GM12878 (cell line): ENCODE measurements around the gene DNAJC7. TPM values are rescaled to one million over a fixed set of nuclear protein-coding genes. Genes with fewer than 3 reads are reported as not detected.

ENCODE experiments used
- ATAC-seq: fragments of 200-7000 bp; cut with Tn5 transposase; 3 replicates; pipeline ENCODE4 v1.9.1; 2020; ENCODE audit warnings: mild to moderate bottlenecking, moderate library complexity
- BruUV-seq: library from RNA; stranded (reverse); fragments of 400-500 nt; replicated peaks from 2 replicates; lab custom pipeline; 2021; lab: Mats Ljungman, UMichigan
- CTCF ChIA-PET: fragments of 300-600 bp; sonication (Branson Sonifier 250); formaldehyde crosslinking; extraction: SDS; loops from one replicate; lab custom pipeline; 2021; ENCODE audit warnings: inconsistent platforms; lab: Yijun Ruan, JAX
- POLR2A ChIA-PET: fragments of 350-600 bp; formaldehyde crosslinking; extraction: SDS; loops from one replicate; lab custom pipeline; 2021; ENCODE audit warnings: inconsistent platforms; lab: Charles Lee
- RAD21 ChIA-PET: fragments of 300-600 bp; sonication (Branson Sonifier 250); formaldehyde crosslinking; loops from one replicate; lab custom pipeline; 2023; ENCODE audit warnings: antibody characterized with exemption; ENCODE audit not compliant: unreplicated experiment; lab: Charles Lee
- SMC1A ChIA-PET: fragments of 300-600 bp; sonication (Branson Sonifier 250); formaldehyde crosslinking; loops from one replicate; lab custom pipeline; 2023; ENCODE audit not compliant: unreplicated experiment, uncharacterized antibody; lab: Charles Lee
- DNase-seq: peaks from one replicate; pipeline ENCODE4 v3.0.0-alpha.2; 2011; ENCODE audit warnings: low read depth, low spot score
- FAIRE-seq: peaks from 3 replicates; lab custom pipeline; 2011; peaks lifted over from hg19 to GRCh38; lab: Jason Lieb, UNC
- H2AFZ ChIP-seq: 2 replicates; pipeline ENCODE4 v1.6.0; 2011; ENCODE audit warnings: low read depth, low read length, control low read depth; ENCODE audit not compliant: control insufficient read depth
- H3K27ac ChIP-seq: 2 replicates; pipeline ENCODE4 v1.5.1; 2011; ENCODE audit warnings: control low read depth; ENCODE audit not compliant: control insufficient read depth, insufficient read depth
- H3K27me3 ChIP-seq, 2 experiments: replicated peaks in 1 of 2; 2 replicates each; pipeline versions ENCODE4 v1.6.0 to v1.6.1; 2011; ENCODE audit warnings: low read length in 1 of 2; ENCODE audit not compliant: control insufficient read depth in 2 of 2, insufficient read depth in 2 of 2
- H3K36me3 ChIP-seq, 2 experiments: 2 replicates each; pipeline ENCODE4 v1.5.1; 2011; ENCODE audit warnings: low read length in 1 of 2; ENCODE audit not compliant: control insufficient read depth in 2 of 2, insufficient read depth in 2 of 2
- H3K4me1 ChIP-seq: 2 replicates; pipeline ENCODE4 v1.6.1; 2011; ENCODE audit warnings: mild to moderate bottlenecking, low read length, moderate library complexity, mixed read lengths; ENCODE audit not compliant: control insufficient read depth, insufficient read depth
- H3K4me2 ChIP-seq: 2 replicates; pipeline ENCODE4 v1.6.0; 2011; ENCODE audit warnings: control low read depth; ENCODE audit not compliant: control insufficient read depth, insufficient read depth
- H3K4me3 ChIP-seq: fragments of 200-600 bp; sonication (generic); 2 replicates; pipeline ENCODE4 v1.5.1; 2016
- H3K79me2 ChIP-seq: 2 replicates; pipeline ENCODE4 v1.6.0; 2011; ENCODE audit warnings: low read length; ENCODE audit not compliant: control insufficient read depth, insufficient read depth
- H3K9ac ChIP-seq: 2 replicates; pipeline ENCODE4 v1.8.0; 2011; ENCODE audit warnings: low read length, control low read depth, mixed read lengths; ENCODE audit not compliant: control insufficient read depth, insufficient read depth
- H3K9me3 ChIP-seq: replicated peaks from 3 replicates; pipeline ENCODE4 v1.5.1; 2011; ENCODE audit warnings: mild to moderate bottlenecking, low read length; ENCODE audit not compliant: control insufficient read depth, insufficient read depth
- H4K20me1 ChIP-seq: 2 replicates; pipeline ENCODE4 v1.6.0; 2011; ENCODE audit not compliant: control insufficient read depth, insufficient read depth
- BRCA1 ChIP-seq: IDR thresholded peaks from 2 replicates; pipeline ENCODE4 v1.6.1; 2011; ENCODE audit warnings: low read depth, low read length, improper control_type of control experiment
- CEBPB ChIP-seq, 2 experiments: fragments of 150-350 bp in 1 of 2; IDR thresholded peaks; 2 replicates each; pipeline ENCODE4 v1.6.1; 2012 to 2014; ENCODE audit warnings: low read depth in 2 of 2, low read length in 2 of 2, borderline replicate concordance in 1 of 2, inconsistent platforms in 1 of 2
- HCFC1 ChIP-seq: fragments of 150-350 bp; IDR thresholded peaks from 2 replicates; pipeline ENCODE4 v1.6.1; 2014; ENCODE audit warnings: low read length
- ZNF592 ChIP-seq: fragments of 450-650 bp; IDR thresholded peaks from 2 replicates; pipeline ENCODE4 v1.6.1; 2017; ENCODE audit warnings: mild to moderate bottlenecking, moderate library complexity
- ZNF687 ChIP-seq: fragments of 450-650 bp; IDR thresholded peaks from 2 replicates; pipeline ENCODE4 v1.6.1; 2017; ENCODE audit warnings: mild to moderate bottlenecking, moderate library complexity
- WGBS: methylation state at CpG from one replicate; pipeline ENCODE4 v1.1.6; 2016; ENCODE audit warnings: low lambda C conversion rate; ENCODE audit not compliant: insufficient replicate concordance, insufficient coverage; ENCODE audit errors: missing lambda C conversion rate; 5-methylcytosine and 5-hydroxymethylcytosine counted together
- in situ Hi-C: fragments of 300-500 bp; cut with MboI; formaldehyde crosslinking; loops from 9 replicates; pipeline ENCODE4 v1.14.3; 2018; ENCODE audit warnings: mixed read lengths
- intact Hi-C: fragments of 100-400 bp; cut with micrococcal nuclease; formaldehyde crosslinking; loops from one replicate; pipeline ENCODE4 v1.14.2; 2022; ENCODE audit not compliant: unreplicated experiment
- polyA plus RNA-seq, 11 experiments: library from polyadenylated mRNA; depleted of rRNA in 4 of 11; unstranded in 6 of 11; stranded (reverse) in 5 of 11; fragments of >200 nt; fragmentation: Nextera tagmentation in 4 of 11; fragmentation: Illumina TruSeq in 1 of 11; extraction: Ambion mirVana in 4 of 11; extraction: Trizol in 1 of 11; gene quantifications; 1 replicate in 1 of 11; 2 replicates in 10 of 11; pipeline versions ENCODE4 v1.2.1 to v1.2.3, GENCODE V29; 2011 to 2016; ENCODE audit warnings: inconsistent platforms in 2 of 11, missing spikeins in 2 of 11, low read depth in 1 of 11
- total RNA-seq, 4 experiments: library from RNA; depleted of rRNA in 3 of 4; stranded (reverse); fragments of >200 nt in 3 of 4; fragmentation: Illumina TruSeq in 1 of 4; extraction: Trizol in 1 of 4; gene quantifications; 2 replicates each; pipeline versions ENCODE4 v1.2.1 to v1.2.3, GENCODE V29; 2013 to 2021

Gene DNAJC7
- total and polyA plus RNA-seq, 10 of the 15 experiments (the other 5 are each of a cell fraction or from before 2014, with no cell fraction given): 60.1 to 173 (median 94.9) TPM

- Histone ChIP-seq H3K9ac (no peak overlapping the region), H2AFZ (no peak overlapping the region), H3K4me1 (no peaks in the 10 kb centered on the region), H3K4me2 (no peak overlapping the region), H3K36me3 (peaks cover 18 to 22% of the 10 kb centered on the region in 2 experiments), H3K4me3 (no peak overlapping the region), H3K27ac (no peak overlapping the region), H3K79me2 (no peaks in the 10 kb centered on the region), H3K27me3 (no peaks in the 10 kb centered on the region), H4K20me1 (no peaks in the 10 kb centered on the region), H3K9me3 (no peaks in the 10 kb centered on the region)
- CTCF ChIA-PET: no interaction called here
- SMC1A ChIA-PET: no interaction called here
- 97% methylated on average over 14 of the region's 14 CpGs for WGBS
- intact Hi-C loops (no loop called here), in situ Hi-C loops (no loop called here)
- RAD21 ChIA-PET: no interaction called here
- BruUV-seq: no TSS peak
- no peak for DNase-seq
- TF ChIP-seq BRCA1 (no peak), HCFC1 (no peak), CEBPB (IDR thresholded peaks at IDR 0.05; ENCODE audit: borderline replicate concordance in 1 of 2, low read depth in 2 of 2, low read length in 2 of 2) (no peak), ZNF592 (no peak), ZNF687 (no peak)
- ATAC-seq: no peak
- POLR2A ChIA-PET: no interaction called here
- no peak for FAIRE-seq
Observed at GRCh38 chr17:41982026-41982760, 35.0 kb downstream of the DNAJC7 start.
